Measurements from ENCODE around the gene RABL3.
"Not testable (repeated sequence)": the region's sequence is repeated elsewhere in the genome, so short reads cannot be mapped to it uniquely, and the experiment has no call there.

RABL3 gene

GRCh38 chr3:120642368-120642948 is 99.9 kb downstream of the RABL3 start:
- no peak for DNase-seq

- no peak for DNase-seq
Observed at GRCh38 chr3:120641696-120642246, 100.5 kb downstream of the RABL3 start.

- no peak for DNase-seq
Observed at GRCh38 chr3:120640231-120640630, 102.1 kb downstream of the RABL3 start.

GRCh38 chr3:120638820-120639219 is 103.5 kb downstream of the RABL3 start:
- DNase-seq: not testable (repeated sequence)

- no peak for DNase-seq
Observed at GRCh38 chr3:120637851-120638559, 104.3 kb downstream of the RABL3 start.

GRCh38 chr3:120636795-120637401 is 105.4 kb downstream of the RABL3 start:
- no peak for DNase-seq
